Measurements from ENCODE around the gene APP. TPM values are rescaled to one million over a fixed set of nuclear protein-coding genes. Genes with fewer than 3 reads are reported as not detected.

APP gene
- polyA plus RNA-seq, 1 experiment: 964 TPM

DNA sequence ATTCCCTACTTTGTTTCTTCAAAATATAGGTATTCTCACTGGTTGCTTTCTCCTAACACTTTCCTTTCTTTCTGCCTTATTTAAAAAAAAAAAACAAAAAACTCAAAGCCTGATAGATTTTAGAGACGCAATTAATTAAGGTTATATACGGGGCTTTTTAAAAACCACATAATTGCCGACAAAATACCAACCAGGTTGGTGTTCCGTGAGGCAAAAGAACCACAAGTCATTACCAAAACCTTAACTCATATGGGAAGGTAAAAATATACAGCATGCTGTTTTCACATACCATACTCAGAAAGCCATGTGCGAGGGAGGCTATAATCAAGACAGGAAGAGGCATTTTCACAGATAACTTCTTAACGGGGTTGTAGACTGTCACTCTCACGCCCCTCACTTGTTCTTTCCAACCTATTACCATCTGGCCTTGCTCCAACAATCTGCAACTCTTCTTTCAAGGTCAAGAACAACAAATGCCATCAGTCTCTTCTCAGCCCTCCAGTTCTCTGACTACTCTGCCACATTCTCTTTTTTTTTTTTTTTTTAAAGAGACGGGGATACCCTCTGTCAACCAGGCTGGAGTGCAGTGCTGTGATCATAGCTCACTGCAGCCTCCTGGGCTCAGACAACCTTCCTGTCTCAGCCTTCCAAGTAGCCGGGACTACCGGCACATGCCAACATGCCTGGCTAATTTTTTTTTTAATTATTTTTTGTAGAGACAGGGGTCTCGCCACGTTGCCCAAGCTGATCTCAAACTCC lies 102.6 kb downstream of the APP start:
- TF ChIP-seq CTCF (IDR thresholded peaks at IDR 0.05; ENCODE audit: insufficient read depth, low read depth, low read length): no peak
- no peak for DNase-seq (ENCODE audit: low read depth)
- POLR2A ChIA-PET: no interaction called here
- no peaks in the 10 kb centered on the region for H3K27me3 ChIP-seq (ENCODE audit: control insufficient read depth, insufficient read depth, low read length)
- no peaks in the 10 kb centered on the region; the same call in 1 of the 2 replicates for H3K36me3 ChIP-seq (ENCODE audit: control insufficient read depth, insufficient read depth, low read length)
- CTCF ChIA-PET: interaction anchor here (1.4 kb wide), 1 partner anchor 103 kb away, joined by 3 read pairs; no protein-coding TSS in a partner anchor
- no peak overlapping the region for H3K4me3 ChIP-seq (ENCODE audit: low read depth, low read length)

DNA sequence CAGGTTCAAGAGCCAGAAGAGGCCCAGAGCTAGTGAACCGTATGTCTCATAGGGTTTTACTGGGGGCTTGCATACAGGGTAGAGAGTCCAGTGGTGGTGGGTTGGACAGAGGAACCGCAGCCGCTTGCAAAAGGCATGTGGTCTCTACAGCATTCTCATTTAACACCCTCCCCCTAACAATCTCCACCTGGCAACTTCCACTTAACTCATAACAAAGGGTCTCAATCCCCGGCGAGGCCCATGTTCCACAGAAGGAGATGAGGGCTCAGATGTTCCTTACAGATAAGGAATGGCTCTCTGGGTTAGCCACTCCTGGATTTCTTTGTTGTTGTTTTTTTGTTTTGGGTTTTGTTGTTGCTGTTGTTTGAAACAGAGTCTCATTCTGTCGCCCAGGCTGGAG lies 106.1 kb downstream of the APP start:
- CTCF ChIA-PET: no interaction called here
- POLR2A ChIA-PET: no interaction called here
- Histone ChIP-seq H3K27me3 (ENCODE audit: control insufficient read depth, insufficient read depth, low read length) (no peaks in the 10 kb centered on the region), H3K4me3 (ENCODE audit: low read depth, low read length) (no peak overlapping the region), H3K36me3 (ENCODE audit: control insufficient read depth, insufficient read depth, low read length) (peaks cover 1% of the 10 kb centered on the region; the same call in 1 of the 2 replicates)
- no peak for TF ChIP-seq CTCF (IDR thresholded peaks at IDR 0.05; ENCODE audit: insufficient read depth, low read depth, low read length)
- DNase-seq (ENCODE audit: low read depth): no peak

DNA sequence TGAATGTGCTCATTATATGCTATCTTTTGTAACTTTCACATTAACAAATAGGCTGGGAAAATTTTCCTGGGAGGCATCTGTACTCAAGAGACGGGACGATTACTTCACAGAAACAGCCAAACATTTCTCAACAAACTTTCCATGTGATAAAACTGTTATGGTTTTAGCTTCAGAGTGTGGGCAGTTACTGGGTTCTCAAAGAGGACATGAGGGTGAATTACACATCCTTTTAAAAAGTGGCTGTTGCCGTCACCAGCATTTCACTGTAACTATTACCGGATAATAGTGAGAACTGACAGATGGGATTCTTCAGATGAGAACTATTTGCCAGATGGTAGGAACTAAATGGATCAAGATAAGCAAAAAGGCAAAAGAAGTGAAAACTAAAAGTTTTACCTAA lies 109.1 kb downstream of the APP start:
- H3K27me3 ChIP-seq (ENCODE audit: control insufficient read depth, insufficient read depth, low read length): no peaks in the 10 kb centered on the region
- POLR2A ChIA-PET: no interaction called here
- CTCF ChIA-PET: no interaction called here
- no peak for TF ChIP-seq CTCF (IDR thresholded peaks at IDR 0.05; ENCODE audit: insufficient read depth, low read depth, low read length)
- no peak overlapping the region for H3K4me3 ChIP-seq (ENCODE audit: low read depth, low read length)
- DNase-seq (ENCODE audit: low read depth): no peak
- peaks cover 1% of the 10 kb centered on the region; the same call in 1 of the 2 replicates for H3K36me3 ChIP-seq (ENCODE audit: control insufficient read depth, insufficient read depth, low read length)

DNA sequence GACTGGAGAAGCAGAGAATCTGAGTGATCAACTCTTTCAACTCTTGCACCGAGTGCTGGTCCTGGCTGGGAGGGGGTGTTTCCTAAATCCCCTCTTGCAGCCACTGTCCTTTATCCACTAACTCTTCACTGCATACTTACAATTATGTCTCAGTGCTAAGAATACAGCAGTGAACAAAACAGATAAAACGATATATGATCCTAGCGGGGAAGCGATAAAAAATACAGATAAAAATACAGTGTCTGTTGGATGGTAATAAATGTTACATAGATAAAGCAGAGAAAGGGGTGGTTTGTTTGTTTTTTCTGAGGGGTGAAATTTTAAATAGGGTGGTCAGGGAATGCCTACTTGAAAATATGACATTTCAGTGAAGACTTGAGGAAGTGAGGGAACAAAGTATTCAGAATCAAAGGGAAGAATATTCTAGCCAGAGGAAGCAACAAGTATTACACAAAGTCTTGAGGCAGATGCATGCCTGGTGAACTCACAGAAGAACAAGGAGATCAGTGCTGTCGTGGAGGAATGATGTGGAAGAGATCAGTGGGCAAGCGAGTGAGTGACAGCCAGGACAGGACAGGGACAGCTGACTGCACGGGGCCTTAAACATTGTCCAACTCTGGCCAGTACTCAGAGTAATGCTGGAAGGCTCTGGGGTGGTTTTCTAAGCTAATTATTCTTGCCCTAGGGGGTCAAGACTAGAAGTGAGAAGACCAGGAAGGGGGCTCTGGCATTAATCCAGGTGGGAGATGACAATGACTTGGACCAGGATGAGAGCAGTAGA lies 110.0 kb downstream of the APP start:
- ChIA-PET POLR2A (no interaction called here), CTCF (interaction anchor here (0.9 kb wide), 1 partner anchor 12 kb away, joined by 3 read pairs; no protein-coding TSS in a partner anchor)
- no peaks in the 10 kb centered on the region for H3K27me3 ChIP-seq (ENCODE audit: control insufficient read depth, insufficient read depth, low read length)
- TF ChIP-seq CTCF (IDR thresholded peaks at IDR 0.05; ENCODE audit: insufficient read depth, low read depth, low read length): no peak
- DNase-seq (ENCODE audit: low read depth): no peak
- no peak overlapping the region for H3K4me3 ChIP-seq (ENCODE audit: low read depth, low read length)
- peaks cover 1% of the 10 kb centered on the region; the same call in 1 of the 2 replicates for H3K36me3 ChIP-seq (ENCODE audit: control insufficient read depth, insufficient read depth, low read length)

DNA sequence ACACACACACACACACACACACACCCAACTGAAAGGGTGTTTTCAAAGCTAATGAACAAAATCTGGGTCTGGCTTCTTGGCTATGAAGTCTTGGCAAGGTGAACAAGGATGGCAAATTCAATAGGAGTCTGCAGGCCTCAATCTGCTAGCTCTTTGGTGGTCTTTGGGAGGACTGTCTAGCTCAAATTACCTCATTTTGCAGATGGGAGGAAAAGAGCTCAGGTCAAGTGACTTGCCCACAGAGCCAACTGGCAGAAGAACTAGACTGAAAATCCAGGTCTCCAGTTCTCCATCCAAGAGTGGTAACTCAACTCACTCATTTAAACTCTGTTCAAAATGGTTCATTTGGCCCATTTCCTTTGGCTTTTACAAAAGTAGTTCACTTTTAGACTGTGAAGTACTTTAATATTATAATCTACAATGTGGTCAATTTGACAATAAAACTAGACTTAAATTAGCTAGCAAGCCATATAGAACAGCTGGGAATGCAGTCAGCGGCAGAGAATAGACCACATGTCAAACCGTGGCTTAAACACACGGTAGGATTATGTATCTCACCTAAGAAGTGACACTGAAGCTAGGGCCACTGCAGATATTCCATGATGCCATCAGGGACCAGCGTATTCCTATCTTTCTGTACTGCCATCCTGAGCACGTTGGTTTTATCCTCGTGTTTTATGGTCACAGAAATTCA lies 112.9 kb downstream of the APP start:
- ChIA-PET CTCF (no interaction called here), POLR2A (no interaction called here)
- Histone ChIP-seq H3K27me3 (ENCODE audit: control insufficient read depth, insufficient read depth, low read length) (no peaks in the 10 kb centered on the region), H3K4me3 (ENCODE audit: low read depth, low read length) (no peak overlapping the region), H3K36me3 (ENCODE audit: control insufficient read depth, insufficient read depth, low read length) (0 out of 2 replicates have a peak, but pooled peaks cover 1% of the 10 kb centered on the region)
- no peak for DNase-seq (ENCODE audit: low read depth)
- TF ChIP-seq CTCF (IDR thresholded peaks at IDR 0.05; ENCODE audit: insufficient read depth, low read depth, low read length): no peak

Data from BJ (cell line).